ENCODE measurements around the gene GRIP1.
A peak's percentile ranks its signal among the peaks of the same experiment; 100 is the strongest.

GRIP1 gene

DNA sequence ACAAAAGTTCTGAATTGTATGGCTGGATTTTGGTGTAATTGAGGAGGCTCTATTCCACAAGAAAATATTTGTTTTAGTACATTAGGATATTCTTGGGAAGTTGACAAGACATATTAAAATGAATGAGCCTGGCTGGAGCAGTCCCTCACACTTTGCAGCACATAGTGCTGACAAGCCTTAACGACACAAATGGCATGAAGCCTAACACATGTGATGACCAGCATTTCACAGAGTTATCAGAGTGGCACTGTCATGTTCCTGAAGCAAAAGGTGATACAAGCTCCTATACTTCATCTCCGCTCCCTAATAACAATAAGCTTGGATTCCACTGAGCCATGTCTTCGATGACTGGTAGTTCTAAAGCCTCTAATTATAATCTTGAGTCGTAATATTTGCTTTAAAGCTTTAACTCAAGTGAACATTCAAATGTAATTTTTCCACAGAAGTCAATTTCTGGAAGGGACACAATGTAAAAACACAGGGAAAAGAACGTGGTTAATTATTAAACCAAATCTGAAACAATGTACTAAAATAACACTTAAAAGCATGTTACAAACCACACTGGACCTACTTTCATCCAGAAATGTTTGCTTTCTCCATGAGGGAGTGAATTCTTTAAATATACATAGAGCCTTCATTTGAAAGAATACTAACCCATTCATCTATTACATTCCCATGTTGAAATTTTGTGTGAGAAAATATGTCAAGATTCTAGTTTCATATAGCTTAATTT is 49.6 kb downstream of the GRIP1 start:
- no peak for DNase-seq (ENCODE audit: extremely low spot score)
- TF ChIP-seq, protein P1, sequence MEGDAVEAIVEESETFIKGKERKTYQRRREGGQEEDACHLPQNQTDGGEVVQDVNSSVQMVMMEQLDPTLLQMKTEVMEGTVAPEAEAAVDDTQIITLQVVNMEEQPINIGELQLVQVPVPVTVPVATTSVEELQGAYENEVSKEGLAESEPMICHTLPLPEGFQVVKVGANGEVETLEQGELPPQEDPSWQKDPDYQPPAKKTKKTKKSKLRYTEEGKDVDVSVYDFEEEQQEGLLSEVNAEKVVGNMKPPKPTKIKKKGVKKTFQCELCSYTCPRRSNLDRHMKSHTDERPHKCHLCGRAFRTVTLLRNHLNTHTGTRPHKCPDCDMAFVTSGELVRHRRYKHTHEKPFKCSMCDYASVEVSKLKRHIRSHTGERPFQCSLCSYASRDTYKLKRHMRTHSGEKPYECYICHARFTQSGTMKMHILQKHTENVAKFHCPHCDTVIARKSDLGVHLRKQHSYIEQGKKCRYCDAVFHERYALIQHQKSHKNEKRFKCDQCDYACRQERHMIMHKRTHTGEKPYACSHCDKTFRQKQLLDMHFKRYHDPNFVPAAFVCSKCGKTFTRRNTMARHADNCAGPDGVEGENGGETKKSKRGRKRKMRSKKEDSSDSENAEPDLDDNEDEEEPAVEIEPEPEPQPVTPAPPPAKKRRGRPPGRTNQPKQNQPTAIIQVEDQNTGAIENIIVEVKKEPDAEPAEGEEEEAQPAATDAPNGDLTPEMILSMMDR (IDR thresholded peaks at IDR 0.05; ENCODE audit: control extremely low read depth, extremely low read depth, low read depth, missing control alignments) = no peak
- CTCF ChIA-PET = interaction anchor here (1.1 to 4.1 kb wide), 3 partner anchors 9 to 62 kb away, joined by 3 to 21 read pairs (median 5); no protein-coding TSS in a partner anchor
- POLR2A ChIA-PET = no interaction called here

DNA sequence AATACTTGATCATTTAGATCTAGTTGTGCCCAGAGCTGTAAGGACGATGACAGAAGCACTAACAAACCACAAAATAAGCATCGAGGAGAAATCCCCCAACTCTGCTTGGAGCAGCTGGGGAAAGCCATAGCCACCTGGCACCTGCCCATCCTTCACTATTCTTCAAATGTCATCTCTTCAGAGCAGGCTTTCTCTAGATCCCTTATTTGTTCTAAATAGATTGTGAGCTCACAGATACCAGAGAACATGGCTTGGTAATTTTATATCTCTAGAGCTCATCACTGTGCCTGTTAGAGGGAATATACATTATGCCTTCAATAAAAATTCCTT is 50.9 kb downstream of the GRIP1 start:
- ChIA-PET CTCF (interaction anchor here (1.0 to 4.1 kb wide), 8 partner anchors 10 to 483 kb away, joined by 3 to 21 read pairs (median 4); no protein-coding TSS in a partner anchor), POLR2A (no interaction called here)
- TF ChIP-seq, protein P1 (IDR thresholded peaks at IDR 0.05; ENCODE audit: control extremely low read depth, extremely low read depth, low read depth, missing control alignments) = no peak
- DNase-seq (ENCODE audit: extremely low spot score) = no peak

DNA sequence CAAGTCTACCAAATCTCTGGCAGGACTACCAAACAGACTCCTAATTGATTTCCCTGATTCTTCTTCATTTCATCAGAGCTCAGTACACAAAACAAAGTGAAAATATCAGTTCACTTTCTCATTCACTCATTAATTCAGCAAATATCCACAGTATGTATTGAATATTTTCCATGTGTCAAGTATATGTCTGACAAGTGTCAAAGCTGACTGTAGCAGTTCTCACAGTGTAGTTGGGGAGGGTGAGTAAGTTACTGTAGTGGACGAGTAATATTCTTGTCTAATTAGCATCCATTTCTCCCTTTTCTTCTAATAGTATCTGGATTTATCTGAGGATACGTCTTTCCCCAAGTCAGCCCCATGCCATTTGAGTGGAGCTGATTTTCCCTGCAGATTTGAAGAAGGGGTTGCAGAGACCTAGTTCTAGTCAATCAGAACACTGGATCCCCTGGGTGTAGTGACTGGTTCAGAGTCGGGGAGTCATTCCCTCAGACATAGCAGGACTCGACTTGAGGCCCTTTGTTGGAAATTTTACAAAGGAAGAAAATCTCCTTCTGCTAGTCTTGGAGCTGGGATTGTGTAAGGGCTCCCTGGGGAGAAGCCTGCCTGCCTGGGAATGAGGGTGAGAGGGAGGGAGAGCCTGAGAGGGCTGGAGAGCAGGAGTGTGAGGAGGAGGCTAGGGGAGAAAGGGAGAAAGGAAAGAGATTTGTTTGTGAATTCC is 51.4 kb downstream of the GRIP1 start:
- TF ChIP-seq, protein P1 (IDR thresholded peaks at IDR 0.05; ENCODE audit: control extremely low read depth, extremely low read depth, low read depth, missing control alignments) = no peak
- CTCF ChIA-PET = interaction anchor here (0.8 to 4.1 kb wide), 11 partner anchors 9 to 482 kb away, joined by 3 to 21 read pairs (median 3); no protein-coding TSS in a partner anchor
- DNase-seq (ENCODE audit: extremely low spot score) = no peak
- POLR2A ChIA-PET = no interaction called here

DNA sequence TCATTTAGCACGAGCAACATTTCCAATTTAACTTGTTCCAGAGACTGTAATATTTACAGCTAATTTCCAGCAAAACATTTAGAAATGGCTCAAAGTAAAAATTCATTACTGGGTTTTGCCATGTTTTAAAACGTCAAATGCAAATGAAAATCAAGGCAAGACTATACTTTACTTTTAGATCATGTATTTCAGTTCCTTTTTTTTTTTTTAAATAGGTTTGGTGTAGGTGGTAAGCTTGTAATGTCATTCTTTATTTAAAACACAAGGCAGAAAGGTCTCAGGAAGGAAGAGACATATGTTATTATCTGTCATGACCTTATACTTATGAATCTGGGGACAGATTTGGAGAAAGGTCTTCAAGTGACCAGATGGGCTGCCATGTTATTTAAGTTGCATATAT is 54.1 kb downstream of the GRIP1 start:
- POLR2A ChIA-PET = no interaction called here
- TF ChIP-seq, protein P1 (IDR thresholded peaks at IDR 0.05; ENCODE audit: control extremely low read depth, extremely low read depth, low read depth, missing control alignments) = no peak
- peak; percentile 24 for DNase-seq (ENCODE audit: extremely low spot score)
- CTCF ChIA-PET = interaction anchor here (1.5 to 2.5 kb wide), 4 partner anchors 10 to 22 kb away, joined by 4 to 8 read pairs (median 4); no protein-coding TSS in a partner anchor

DNA sequence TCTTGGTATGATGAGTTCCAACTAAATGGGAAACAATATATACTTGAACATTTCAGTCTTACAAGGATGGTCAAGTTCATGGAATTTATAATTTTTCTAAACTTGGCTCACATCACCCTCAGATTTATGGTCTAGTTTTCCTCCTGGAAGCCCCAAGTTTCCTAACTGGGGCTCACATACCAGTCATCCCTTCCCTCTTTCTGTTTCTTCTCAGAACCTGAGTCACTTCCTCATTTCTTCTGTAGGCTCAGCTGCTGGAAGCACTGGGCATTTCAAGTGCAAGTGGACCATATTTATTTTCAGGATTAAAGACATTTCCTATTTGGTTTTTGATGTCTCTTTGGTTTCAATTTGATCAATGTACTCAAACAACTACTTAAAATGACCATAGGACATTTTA is 55.4 kb downstream of the GRIP1 start:
- no peak for DNase-seq (ENCODE audit: extremely low spot score)
- ChIA-PET POLR2A (no interaction called here), CTCF (interaction anchor here (0.9 to 1.2 kb wide), 2 partner anchors 11 to 15 kb away, joined by 3 read pairs; no protein-coding TSS in a partner anchor)
- TF ChIP-seq, protein P1 (IDR thresholded peaks at IDR 0.05; ENCODE audit: control extremely low read depth, extremely low read depth, low read depth, missing control alignments) = no peak

DNA sequence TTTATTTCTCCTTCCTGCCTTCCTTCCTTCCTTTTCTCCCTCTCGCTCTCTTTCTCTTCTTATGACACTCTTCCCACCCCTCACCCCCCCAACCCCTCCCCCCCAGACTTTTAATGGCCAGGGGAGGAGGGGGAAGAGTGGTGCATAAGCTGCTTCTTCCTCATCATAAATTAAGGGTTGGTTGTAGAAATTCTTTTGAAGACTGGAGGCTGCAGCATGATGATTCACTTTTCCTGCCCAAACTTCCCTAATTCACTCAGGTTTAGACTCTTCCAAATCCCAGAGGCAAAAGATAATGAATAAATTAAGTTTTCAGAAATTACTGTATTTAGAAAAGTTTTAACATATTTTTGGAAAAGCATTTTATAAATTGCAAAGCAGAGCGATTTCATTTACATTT is 58.2 kb downstream of the GRIP1 start:
- TF ChIP-seq, protein P1 (IDR thresholded peaks at IDR 0.05; ENCODE audit: control extremely low read depth, extremely low read depth, low read depth, missing control alignments) = no peak
- POLR2A ChIA-PET = no interaction called here
- DNase-seq (ENCODE audit: extremely low spot score) = no peak
- CTCF ChIA-PET = interaction anchor here (0.8 to 1.1 kb wide), 3 partner anchors 11 to 34 kb away, joined by 3 read pairs; no protein-coding TSS in a partner anchor
